Activated CD4-positive, CD25-positive, alpha-beta regulatory T cell treated with anti-CD3 and anti-CD28 coated beads, Interleukin-2, amount 50 U/mL, for 24 hours (primary cell): Measurements from ENCODE around the gene LRRC40.
A peak's percentile ranks its signal among the peaks of the same experiment; 100 is the strongest.
"Not testable (repeated sequence)": the region's sequence is repeated elsewhere in the genome, so short reads cannot be mapped to it uniquely, and the experiment has no call there.

Source experiments
- ATAC-seq, 2 donors: fragments of 150-1000 bp; cut with Tn5 transposase; one replicate each; pipeline ENCODE4 v1.10.0; 2021; ENCODE audit warnings: mild to moderate bottlenecking in 1 of 2, moderate library complexity in 1 of 2

Gene LRRC40

DNA sequence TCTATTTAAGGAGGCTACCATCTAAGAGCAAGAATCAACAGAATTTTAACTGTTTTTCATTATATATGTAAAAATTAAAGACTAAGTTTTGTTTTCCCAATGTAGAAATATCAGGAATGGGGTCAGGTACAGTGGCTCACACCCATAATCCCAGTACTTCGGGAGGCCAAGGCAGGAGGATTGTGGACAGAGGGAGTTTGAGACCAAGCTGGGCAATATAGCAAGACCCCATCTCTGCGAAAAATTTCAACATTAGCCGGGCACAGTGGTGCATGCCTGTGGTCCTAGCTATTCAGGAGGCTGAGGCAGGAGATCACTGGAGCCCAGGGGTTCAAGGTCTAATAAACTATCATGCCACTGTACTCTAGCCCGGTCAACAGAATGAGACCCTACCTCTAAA lies 5.3 kb downstream of the LRRC40 start:
- no peak for ATAC-seq

DNA sequence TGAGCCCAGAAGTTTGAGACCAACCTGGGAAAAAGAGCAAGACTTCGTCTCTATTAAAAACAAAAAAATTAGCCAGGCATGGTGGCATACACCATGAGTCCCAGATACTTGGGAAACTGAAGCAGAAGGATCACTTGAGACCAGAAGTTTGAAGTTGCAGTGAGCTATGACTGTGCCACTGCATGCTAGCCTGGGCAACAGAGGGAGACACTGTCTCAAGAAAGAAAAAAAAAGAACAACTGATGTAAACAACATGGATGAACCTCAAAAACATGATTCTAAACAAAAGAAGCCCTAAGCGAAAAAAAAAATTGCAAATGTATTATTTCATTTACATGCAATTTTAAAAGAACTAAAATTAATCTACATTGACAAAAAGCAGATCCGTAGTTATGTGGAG lies 9.0 kb downstream of the LRRC40 start:
- no peak for ATAC-seq

DNA sequence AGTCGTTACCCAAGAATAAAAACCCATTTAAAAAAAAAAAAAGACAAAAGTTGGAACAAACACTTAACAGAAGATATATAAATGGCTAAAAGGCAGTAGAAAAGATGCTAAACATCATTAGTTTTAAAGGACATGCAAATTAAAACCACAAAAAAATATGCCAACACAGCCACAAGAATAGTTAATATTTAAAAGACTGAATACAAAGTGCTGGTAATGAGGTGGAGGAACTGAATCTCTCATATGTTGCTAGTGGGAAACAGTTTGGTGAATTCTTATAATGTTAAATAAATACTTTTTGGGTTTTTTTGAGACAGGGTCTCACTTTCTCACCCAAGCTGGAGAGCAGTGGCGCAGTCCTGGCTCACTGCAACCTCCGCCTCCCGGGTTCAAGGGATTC lies 10.0 kb downstream of the LRRC40 start:
- ATAC-seq = no peak

DNA sequence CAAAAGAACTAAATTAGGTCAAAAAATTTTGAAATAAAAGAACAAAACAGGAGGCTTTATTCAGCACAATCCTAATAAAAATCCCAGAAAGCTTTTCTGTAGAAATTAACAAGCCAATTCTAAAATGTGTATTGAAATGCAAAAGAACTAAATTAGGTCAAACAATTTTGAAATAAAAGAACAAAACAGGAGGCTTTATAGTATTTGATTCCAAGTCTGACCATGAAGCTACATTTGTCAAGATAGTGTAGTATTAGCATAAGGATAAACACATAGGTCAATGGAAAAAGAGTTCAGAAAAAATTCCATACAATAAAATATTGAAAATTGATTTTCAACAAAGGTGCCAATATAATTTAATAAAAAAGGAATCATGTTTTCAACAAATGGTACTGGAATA lies 10.8 kb downstream of the LRRC40 start:
- ATAC-seq = no peak

DNA sequence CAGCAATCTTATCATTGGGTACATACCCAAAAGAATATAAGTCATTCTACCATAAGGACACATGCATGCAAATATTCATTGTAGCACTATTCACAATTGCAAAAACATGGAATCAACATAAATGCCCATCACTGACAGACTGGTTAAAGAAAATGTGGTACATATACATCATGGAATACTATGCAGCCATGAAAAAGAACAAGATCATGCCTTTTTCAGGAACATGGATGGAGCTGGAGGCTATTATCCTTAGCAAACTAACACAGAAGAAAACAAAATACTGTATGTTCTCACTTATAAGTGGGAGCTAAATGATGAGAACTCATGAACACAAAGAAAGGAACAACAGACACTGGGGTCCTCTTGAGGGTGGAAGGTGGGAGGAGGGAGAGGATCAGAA lies 12.9 kb downstream of the LRRC40 start:
- not testable (repeated sequence) for ATAC-seq

DNA sequence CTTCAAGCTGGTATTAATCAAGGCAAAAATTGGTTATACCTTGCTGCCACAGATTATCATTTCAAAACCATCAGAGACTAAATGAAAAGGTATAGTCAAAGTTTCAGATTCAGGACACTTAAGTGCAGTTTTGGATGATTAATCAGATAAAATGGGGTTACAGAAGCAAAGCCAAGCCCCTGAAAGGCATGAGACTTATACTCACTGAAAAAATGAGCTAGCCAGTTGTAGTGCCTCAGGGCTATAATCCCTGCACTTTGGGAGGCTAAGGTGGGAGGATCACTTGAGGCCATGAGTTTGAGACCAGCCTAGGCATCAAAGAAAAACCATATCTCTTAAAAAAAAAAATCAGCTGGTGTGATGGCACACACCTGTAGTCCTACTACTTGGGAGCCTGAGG lies 15.2 kb downstream of the LRRC40 start:
- ATAC-seq = no peak

DNA sequence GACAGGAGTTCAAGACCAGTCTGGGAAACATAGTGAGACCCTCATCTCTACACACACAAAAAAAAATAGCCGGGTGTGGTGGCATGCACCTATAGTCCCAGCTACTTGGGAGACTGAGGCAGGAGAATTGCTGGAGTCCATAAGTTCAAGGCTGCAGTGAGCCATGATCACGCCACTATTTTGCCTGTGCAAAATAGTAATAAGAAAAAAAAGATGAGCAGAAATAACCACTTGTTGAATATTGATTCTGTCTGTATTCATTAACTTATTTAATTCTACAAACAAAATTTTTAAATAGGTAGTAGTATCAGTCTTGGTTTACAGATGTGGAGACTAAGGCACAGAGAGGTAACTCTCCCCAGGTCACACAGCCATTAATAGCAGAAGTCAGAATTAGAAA lies 16.9 kb downstream of the LRRC40 start:
- no peak for ATAC-seq

DNA sequence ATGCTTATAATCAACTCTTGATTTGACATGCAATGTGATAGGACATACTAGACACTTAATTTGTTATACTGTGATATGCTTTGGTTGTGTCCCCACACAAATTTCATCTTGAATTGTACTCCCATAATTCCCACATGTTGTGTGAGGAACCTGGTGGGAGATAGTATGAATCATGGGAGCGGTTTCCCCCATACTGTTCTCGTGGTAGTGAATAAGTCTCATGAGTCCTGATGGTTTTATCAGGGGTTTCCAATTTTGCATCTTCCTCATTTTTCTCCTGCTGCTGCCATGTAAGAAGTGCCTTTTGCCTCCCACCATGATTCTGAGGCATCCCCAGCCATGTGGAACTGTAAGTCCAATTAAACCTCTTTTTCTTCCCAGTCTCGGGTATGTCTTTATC lies 20.2 kb downstream of the LRRC40 start:
- not testable (repeated sequence) for ATAC-seq

DNA sequence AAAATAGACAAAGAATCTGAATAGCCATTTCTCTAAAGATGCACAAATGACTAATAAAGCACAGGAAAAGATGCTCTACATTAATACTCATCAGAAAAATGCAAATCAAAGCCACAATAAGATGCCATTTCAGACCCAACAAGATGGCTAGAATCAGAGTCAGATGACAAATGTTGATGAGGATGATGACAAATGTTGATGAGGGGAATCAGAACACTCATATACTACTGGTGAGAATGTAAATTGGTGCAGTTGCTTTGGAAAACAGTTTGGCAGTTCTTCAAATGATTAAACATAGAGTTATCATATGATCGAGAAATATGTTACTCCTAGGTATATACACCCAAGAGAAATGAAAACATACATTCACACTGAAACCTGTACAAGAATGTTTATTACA lies 33.9 kb downstream of the LRRC40 start:
- ATAC-seq = peak; percentile 33 to 35

DNA sequence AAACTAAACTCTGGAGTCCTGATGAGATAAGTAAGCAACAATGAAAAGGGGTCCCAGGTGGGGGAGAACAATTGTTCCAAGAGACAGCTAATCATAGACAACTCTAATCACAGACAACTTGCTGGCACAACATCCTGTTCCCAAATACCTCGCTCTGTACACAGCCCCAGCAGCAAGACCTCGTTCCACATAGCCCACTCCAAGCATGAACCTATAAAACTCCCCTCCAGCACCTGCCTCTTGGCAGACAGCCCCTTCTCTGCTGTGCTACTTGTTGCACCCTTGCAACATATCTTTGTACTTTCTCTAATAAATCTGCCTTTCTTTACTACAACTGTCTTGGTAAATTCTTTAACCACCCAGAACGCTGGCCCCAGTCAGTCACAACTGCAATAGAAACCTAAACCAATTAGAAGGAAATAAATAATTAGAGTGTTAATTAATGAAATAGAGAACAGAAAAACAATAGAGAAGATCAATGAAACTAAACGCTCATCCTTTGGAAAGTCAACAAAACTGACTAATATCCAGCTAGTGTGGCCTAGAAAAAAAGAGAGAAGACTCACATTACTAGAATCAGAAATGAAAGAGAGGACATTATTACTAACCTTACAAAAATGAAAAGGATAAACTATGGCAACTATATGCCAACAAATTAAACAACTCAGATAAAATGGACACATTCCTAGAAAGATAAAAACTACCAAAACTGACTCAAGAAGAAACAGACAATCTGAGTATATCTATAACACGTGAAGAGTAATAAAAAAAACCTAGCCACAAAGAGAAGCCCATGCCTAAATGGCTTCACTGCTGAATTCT lies 36.1 kb downstream of the LRRC40 start:
- ATAC-seq = peak; percentile 35 to 53

DNA sequence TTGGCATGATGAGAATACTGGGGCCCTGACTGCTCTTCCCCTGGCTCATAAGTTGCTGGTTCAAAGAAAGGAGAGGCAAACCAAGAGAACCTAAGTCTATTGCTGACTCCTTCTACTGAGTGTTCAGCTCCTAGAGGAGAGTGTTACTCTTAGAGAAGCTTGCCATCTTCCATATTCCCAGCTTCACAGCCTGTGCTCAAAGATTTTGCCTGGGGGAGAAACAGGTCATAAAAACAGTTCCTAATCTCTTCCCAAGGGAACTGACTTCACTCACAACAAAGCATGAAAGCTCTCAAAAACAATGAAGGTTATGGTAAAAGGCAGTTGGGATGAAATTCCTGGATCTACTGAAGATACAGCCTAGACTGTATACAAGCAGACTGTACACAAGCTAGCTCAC lies 37.1 kb downstream of the LRRC40 start:
- ATAC-seq = no peak

DNA sequence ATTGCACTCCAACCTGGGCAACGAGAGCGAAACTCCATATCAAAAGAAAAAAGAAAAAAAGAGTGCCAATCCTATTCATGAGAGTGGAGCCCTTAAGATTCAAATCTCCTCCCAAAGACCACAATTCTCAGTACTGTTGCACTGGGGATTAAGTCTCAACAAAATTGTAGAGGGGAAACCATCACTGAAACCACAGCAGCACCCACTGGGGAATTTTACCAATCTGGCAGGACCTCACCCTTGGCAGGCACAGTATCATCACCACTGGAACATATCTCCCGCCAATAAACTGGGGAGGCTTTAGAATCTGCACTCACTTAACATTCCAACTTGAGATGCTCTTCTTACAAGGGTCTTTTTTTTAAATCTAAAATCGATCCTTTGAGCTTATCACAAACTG lies 41.0 kb downstream of the LRRC40 start:
- ATAC-seq = no peak

DNA sequence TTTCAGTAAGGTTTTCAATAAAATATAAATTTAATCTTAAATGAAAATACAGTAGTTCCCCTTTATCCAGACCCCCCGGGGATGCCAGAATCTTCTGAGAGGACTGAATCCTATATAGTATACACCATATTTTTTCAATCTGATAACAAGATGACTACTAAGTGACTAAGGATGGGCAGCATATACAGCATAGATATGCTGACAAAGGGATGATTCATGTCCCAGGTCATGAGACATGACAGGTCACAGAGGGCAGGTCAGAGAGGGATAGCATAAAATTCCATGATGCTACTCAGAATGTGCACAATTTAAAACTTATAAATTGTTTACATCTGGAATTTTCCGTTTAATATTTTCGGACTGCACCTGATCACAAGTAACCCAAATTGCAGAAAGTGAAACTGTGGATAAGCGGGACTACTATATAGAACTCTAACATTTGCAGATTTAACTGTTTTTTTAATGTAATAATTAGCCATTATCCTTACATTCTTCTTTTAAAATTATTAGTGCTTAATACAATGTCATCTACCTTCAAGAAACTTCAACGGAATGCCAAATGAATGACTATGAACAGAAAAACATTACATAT lies 48.8 kb downstream of the LRRC40 start:
- ATAC-seq = peak; percentile 99 to 100

DNA sequence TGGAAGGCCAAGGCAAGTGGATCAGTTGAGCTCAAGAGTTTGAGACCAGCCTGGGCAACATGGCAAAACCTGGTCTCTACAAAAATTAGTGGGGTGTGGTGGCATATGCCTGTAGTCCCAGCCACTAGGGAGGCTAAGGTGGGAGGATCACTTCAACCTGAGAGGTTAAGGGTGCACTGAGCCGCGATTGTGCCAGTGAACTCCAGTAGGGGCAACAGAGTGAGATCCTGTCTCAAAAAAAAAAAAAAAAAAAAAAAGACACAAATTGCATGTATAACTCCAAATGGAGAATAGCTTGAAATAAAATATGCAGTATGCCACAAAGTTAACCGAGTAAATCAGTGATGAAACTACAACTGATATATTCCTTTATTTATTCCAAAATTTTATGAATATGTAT lies 51.6 kb downstream of the LRRC40 start:
- no peak for ATAC-seq

DNA sequence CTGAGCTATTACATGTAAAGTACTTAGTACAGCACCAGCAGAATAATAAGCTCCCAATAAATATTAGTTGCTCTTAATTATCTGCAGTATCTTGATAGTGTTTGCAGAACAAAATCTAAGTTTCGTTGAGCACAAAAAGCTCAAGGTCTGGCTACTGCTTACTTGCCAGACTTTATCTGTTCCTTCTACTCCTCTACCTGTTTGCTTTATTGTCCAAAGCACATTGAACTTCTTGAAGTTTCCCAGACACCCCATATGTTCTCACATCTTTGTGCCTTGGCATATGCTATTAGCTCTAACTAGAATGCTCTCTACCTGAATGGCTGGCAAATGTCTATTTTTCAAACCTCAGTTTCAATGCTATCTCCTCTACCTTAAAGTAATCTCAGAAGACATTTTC lies 54.9 kb downstream of the LRRC40 start:
- no peak for ATAC-seq

DNA sequence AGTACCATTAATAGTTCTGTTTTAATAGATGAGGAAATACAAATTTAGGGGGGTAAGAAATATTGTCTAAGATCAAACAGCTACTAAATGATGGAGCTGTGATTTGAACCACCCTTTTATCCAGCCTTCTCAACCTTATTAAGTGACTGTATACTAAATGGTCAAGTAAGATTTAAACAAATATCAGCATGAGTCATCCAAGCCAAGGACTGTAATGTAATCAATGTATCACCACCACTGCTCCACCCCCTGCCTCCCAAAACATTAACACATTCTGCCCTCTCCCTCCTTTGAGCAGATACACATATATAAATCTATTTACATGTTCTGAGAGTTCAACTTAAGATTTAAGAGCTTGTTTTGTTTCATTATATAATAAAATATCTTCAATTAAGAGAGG lies 58.9 kb downstream of the LRRC40 start:
- no peak for ATAC-seq

DNA sequence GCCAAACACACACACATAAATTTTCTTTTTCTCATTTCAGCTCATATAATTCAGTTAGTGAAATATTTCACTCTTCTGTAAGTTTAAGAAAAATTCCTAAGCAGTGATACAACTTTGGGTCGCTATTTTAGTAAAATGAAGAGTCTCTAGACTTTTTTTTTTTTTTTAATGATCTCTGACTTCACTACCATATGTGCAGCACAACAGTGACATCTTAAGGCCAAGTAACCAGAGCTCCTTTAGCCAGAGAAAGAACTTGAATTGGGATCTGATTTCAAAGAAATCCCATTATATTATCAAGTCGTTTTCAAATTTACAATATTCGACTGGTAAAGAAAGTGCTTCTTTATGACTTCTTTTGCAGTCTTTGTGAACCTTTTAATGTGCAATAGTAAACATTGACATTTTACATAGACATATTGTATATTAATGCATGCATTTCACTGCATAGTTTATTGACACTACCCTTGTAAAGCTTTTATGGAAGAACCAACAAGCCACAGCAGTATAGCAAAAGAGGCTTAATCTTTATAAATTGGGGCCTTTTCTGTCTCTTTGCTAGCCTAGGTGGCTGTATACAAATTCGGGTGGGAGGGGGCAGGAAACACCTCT lies 62.2 kb downstream of the LRRC40 start:
- no peak for ATAC-seq

DNA sequence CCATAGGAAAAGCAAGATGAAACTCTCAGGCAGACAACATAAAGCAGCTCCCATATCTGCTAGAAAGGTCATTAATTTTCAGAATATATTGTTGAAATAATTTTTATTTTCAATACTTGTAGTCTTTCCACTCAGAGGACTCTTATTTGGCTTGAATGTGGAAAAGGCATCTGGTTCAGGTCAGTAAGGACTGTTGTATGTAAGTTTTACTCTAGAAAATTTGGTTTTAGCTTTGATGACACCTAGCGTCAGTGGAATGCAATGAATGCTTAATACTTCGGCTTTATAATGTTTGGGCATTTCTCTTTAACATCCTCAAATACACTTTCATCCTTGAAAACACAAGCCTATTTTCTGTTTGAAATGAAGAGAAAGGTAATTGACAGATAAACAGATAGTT lies 63.3 kb downstream of the LRRC40 start:
- ATAC-seq = no peak

DNA sequence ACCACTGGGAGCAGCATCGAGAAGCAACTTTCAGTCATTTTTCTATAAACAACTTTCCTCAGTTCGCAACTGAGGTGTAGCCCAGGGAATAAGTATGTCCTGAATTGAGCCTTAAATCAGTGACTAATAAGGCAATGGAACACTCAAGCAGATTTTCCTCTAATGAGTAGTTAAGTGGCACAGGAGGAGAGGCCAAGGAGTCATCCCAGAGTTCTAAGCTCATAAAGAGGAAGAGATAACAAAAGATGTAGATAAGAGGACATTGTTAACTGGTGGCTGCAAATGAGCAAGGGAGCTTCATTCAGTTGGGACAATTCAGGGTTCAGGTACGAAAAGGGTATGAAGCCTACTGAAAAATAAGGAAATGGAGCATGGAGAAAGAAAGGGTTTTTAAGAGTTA lies 64.5 kb downstream of the LRRC40 start:
- no peak for ATAC-seq

DNA sequence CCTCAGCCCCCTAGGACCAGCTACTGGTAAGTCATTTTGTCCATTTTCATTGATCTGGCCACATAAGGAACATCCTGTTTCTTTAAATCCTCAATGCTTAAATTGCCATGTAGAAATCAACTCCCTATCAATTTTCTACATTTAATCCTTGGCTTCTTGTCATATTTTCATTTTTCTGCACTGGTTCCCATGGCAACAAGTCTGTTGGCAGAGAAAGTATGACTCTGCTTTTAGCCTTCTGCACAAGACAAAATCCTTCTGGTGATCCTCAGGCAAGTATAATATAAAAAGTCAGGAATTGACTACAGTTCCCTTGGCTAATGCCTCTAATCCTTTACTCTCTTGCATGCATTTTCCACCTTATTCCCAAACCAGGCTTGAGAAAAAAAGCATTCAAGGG lies 65.0 kb downstream of the LRRC40 start:
- ATAC-seq = no peak

DNA sequence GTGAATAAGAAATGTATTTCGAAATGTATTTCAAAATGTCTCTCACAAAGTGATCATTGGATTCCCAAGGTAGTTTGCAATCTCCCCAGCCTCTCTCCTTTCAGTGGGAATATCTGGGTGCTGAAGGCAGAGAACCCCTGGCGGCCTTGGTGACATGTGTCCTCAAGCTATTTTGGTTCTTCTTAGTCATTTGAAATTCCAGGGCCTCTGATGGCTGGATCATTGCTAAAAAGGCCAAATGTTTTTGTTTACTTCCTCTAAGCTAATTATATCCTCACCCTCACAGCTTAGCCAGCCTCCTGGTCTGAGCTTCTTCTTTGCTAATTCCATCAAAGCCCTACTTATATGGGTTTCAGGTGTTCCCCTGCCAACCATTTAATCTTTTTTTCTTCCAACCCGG lies 71.2 kb downstream of the LRRC40 start:
- no peak for ATAC-seq

DNA sequence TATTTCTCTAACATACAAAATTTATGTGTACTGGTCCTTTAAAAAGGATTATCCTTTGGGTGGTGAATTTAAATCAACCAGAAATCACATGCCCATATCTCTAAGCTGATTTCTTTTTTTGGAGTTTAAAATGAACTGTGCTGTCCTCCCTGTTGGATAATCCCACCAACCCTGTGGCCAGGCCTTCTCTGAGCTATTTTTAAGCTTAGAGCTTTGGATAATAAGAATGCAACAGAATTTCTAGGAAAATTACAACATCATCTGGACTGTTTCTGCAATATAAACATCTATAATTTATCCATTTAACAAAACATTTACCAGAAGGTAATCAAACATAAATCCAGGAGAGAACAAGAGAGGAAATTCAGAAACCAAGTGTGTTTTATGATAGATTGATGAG lies 88.3 kb downstream of the LRRC40 start:
- ATAC-seq = no peak

DNA sequence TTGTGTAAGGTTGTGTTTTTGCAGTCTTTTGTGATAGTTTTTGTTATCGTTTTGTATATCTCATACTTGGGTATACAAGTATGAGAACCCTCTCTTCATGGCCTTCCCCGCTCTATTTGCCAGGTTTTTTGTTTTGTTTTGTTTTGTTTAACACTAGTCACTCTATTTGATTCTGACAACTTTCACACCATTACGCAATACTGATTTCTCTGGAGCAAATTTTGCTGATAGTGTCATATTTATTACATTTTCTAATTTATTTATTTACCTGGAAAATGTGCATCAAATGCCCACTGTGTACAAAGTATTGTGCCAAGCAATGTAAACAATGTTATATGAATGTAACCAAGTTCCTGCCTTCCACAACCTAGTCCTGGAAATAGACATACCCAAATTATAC lies 90.1 kb downstream of the LRRC40 start:
- ATAC-seq = no peak

DNA sequence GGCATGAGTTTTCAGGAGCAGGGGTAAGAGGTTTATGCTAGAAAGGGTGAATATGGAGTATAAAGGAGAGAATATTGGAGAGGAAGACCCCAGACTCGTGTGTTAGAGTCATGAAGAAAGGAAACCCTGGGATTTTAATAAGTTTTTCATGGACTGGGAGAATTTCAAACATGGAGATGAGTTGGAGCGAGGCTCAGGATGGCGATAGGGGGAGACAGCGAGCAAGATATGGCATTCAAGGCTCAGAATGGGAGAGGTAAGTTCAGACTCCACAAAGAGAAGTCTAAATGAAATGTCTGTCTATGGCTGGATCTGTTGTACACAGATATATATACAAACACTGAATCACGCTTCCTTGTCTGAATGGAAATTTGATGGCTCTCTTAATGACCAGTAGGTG lies 92.5 kb downstream of the LRRC40 start:
- no peak for ATAC-seq
